ENCODE results near the gene ABTB1.
"Not testable (repeated sequence)": the region's sequence is repeated elsewhere in the genome, so short reads cannot be mapped to it uniquely, and the experiment has no call there.

The ABTB1 gene

GRCh38 chr3:127702151-127702578 is 29.4 kb downstream of the ABTB1 start:
- no peak overlapping the region for H3K9ac ChIP-seq (ENCODE audit: low read length)
- no peak overlapping the region for H3K27ac ChIP-seq (ENCODE audit: low read length)
- no peaks in the 10 kb centered on the region for H3K36me3 ChIP-seq (ENCODE audit: control insufficient read depth, low read depth, low read length)

DNA sequence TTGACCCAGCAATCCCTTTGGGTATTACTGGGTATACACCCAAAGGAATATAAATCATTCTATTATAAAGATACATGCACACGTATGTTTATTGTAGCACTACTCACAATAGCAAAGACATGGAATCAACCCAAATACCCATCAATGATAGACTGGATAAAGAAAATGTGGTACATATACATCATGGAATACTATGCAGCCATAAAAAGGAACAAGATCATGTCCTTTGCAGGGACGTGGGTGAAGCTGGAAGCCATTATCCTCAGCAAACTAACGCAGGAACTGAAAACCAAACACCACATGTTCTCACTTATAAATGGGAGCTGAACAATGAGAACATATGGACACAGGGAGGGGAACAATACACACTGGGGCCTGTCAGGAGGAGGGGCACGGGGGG is 32.1 kb downstream of the ABTB1 start:
- not testable (repeated sequence) for H3K27me3 ChIP-seq (ENCODE audit: control insufficient read depth, insufficient read depth, low read length); H3K36me3 ChIP-seq (ENCODE audit: control insufficient read depth, low read depth, low read length); H3K9ac ChIP-seq (ENCODE audit: low read length)

More at GRCh38 chr3:127702151-127702578, 29.4 kb downstream of the ABTB1 start:
- Histone ChIP-seq H3K4me3 (ENCODE audit: low read length) (no peak overlapping the region), H3K9me3 (ENCODE audit: control insufficient read depth, low read depth, low read length) (no peaks in the 10 kb centered on the region), H3K4me1 (ENCODE audit: control insufficient read depth, low read depth, low read length) (no peaks in the 10 kb centered on the region), H3K27me3 (ENCODE audit: control insufficient read depth, insufficient read depth, low read length) (no peaks in the 10 kb centered on the region)

DNA sequence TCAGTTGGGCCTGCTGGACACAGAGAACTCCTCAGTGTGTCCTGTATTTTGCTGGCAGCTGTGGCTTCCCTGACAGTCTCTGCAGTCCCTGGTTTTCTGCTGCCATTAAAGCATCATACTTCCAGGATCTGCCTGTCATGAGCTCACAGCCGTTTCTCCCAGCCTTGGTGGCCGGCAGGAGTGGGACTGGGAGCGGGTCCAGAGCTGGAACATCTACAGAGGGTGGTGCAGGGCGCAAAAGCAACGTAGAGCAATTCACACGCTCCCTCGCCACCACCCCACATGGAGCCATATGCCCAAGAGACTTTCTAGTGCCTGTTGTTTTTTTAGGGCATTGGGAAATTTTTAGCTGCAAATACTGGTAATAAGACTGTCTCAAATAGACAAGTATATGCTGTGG is 33.6 kb downstream of the ABTB1 start:
- Histone ChIP-seq H3K27me3 (ENCODE audit: control insufficient read depth, insufficient read depth, low read length) (no peaks in the 10 kb centered on the region), H3K9me3 (ENCODE audit: control insufficient read depth, low read depth, low read length) (no peaks in the 10 kb centered on the region), H3K36me3 (ENCODE audit: control insufficient read depth, low read depth, low read length) (no peaks in the 10 kb centered on the region), H3K4me1 (ENCODE audit: control insufficient read depth, low read depth, low read length) (no peaks in the 10 kb centered on the region), H3K9ac (ENCODE audit: low read length) (no peak overlapping the region), H3K4me3 (ENCODE audit: low read length) (no peak overlapping the region), H3K27ac (ENCODE audit: low read length) (no peak overlapping the region)

More for the DNA sequence above, 32.1 kb downstream of the ABTB1 start:
- H3K4me1 ChIP-seq (ENCODE audit: control insufficient read depth, low read depth, low read length); H3K27ac ChIP-seq (ENCODE audit: low read length); H3K4me3 ChIP-seq (ENCODE audit: low read length); H3K9me3 ChIP-seq (ENCODE audit: control insufficient read depth, low read depth, low read length): not testable (repeated sequence)

GRCh38 chr3:127706785-127707351 is 34.1 kb downstream of the ABTB1 start:
- Histone ChIP-seq H3K4me3 (ENCODE audit: low read length) (no peak overlapping the region), H3K36me3 (ENCODE audit: control insufficient read depth, low read depth, low read length) (no peaks in the 10 kb centered on the region), H3K27ac (ENCODE audit: low read length) (no peak overlapping the region)

DNA sequence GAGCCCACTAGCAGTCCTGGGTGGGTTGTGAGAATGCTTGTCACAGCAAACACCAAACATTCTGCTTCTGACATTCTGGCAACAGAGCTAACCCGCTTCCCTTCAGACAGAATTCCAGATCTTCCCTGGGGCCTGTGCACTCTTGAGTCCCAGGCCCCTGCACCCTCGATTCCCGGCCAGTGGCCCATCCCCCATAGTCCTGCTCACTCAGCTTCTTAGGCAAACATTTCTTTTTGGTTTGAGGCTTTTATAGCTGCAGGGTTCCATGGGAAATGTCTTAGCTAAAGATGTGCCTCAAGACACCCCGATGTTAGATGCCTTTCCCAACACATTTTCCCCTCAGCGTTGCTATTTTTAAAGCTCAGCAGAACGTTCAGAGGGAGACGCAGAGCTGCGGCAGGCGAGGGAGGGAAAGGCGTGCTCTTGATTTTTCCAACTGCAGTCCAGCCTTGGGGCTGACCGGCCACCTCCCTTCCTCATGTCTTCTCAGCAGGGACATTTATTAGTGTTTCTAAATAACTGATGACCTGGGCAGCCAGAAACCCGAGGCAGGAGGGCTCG is 35.2 kb downstream of the ABTB1 start:
- H3K27me3 ChIP-seq (ENCODE audit: control insufficient read depth, insufficient read depth, low read length) = no peaks in the 10 kb centered on the region
- no peaks in the 10 kb centered on the region for H3K9me3 ChIP-seq (ENCODE audit: control insufficient read depth, low read depth, low read length)
- H3K36me3 ChIP-seq (ENCODE audit: control insufficient read depth, low read depth, low read length) = no peaks in the 10 kb centered on the region
- H3K4me1 ChIP-seq (ENCODE audit: control insufficient read depth, low read depth, low read length) = no peaks in the 10 kb centered on the region
- no peak overlapping the region for H3K27ac ChIP-seq (ENCODE audit: low read length)
- no peak overlapping the region for H3K9ac ChIP-seq (ENCODE audit: low read length)
- H3K4me3 ChIP-seq (ENCODE audit: low read length) = no peak overlapping the region

More at GRCh38 chr3:127706785-127707351, 34.1 kb downstream of the ABTB1 start:
- Histone ChIP-seq H3K9ac (ENCODE audit: low read length) (no peak overlapping the region), H3K4me1 (ENCODE audit: control insufficient read depth, low read depth, low read length) (no peaks in the 10 kb centered on the region), H3K27me3 (ENCODE audit: control insufficient read depth, insufficient read depth, low read length) (no peaks in the 10 kb centered on the region), H3K9me3 (ENCODE audit: control insufficient read depth, low read depth, low read length) (no peaks in the 10 kb centered on the region)

GRCh38 chr3:127708837-127709236 is 36.1 kb downstream of the ABTB1 start:
- H3K9me3 ChIP-seq (ENCODE audit: control insufficient read depth, low read depth, low read length) = no peaks in the 10 kb centered on the region
- H3K36me3 ChIP-seq (ENCODE audit: control insufficient read depth, low read depth, low read length) = no peaks in the 10 kb centered on the region
- H3K27ac ChIP-seq (ENCODE audit: low read length) = no peak overlapping the region
- no peak overlapping the region for H3K4me3 ChIP-seq (ENCODE audit: low read length)
- no peaks in the 10 kb centered on the region for H3K27me3 ChIP-seq (ENCODE audit: control insufficient read depth, insufficient read depth, low read length)
- H3K9ac ChIP-seq (ENCODE audit: low read length) = no peak overlapping the region
- no peaks in the 10 kb centered on the region for H3K4me1 ChIP-seq (ENCODE audit: control insufficient read depth, low read depth, low read length)

DNA sequence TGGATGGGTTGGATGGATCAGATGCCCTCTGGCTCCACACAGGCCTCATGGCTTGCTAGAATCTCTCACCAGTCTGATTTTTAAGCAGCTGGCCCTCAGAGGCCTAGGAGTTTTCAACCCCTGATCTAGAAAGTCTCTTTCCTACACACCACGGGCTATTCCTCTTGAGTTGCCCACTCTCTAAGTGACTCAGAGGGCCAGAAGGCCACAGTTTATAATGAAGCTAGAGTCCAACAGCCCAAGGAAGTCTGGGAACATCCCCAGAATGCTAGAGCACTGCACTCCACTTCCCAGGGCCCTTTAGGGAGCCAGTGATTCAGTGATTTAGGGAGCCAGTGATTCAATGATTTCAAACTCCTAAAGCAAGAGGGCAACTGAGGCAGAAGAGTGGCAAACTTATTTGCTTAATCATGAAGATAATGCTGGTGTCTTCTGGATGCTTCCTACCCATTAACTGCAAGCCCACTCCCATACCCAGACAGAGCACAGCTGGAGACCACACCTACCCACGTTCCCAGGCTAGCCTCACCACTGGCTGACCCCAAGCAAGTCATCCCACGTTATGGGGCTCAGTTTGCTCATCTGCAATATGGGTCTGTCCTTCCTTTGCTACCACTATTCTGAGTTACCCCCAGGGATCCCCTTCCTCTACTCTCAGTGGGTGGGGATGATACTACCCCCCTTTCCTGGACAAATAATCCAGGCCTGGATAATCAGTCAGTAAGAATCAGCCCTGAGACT is 36.7 kb downstream of the ABTB1 start:
- H3K4me1 ChIP-seq (ENCODE audit: control insufficient read depth, low read depth, low read length) = no peaks in the 10 kb centered on the region
- no peak overlapping the region for H3K27ac ChIP-seq (ENCODE audit: low read length)
- H3K27me3 ChIP-seq (ENCODE audit: control insufficient read depth, insufficient read depth, low read length) = no peaks in the 10 kb centered on the region
- H3K4me3 ChIP-seq (ENCODE audit: low read length) = no peak overlapping the region
- H3K9ac ChIP-seq (ENCODE audit: low read length) = no peak overlapping the region
- no peaks in the 10 kb centered on the region for H3K36me3 ChIP-seq (ENCODE audit: control insufficient read depth, low read depth, low read length)
- no peaks in the 10 kb centered on the region for H3K9me3 ChIP-seq (ENCODE audit: control insufficient read depth, low read depth, low read length)

DNA sequence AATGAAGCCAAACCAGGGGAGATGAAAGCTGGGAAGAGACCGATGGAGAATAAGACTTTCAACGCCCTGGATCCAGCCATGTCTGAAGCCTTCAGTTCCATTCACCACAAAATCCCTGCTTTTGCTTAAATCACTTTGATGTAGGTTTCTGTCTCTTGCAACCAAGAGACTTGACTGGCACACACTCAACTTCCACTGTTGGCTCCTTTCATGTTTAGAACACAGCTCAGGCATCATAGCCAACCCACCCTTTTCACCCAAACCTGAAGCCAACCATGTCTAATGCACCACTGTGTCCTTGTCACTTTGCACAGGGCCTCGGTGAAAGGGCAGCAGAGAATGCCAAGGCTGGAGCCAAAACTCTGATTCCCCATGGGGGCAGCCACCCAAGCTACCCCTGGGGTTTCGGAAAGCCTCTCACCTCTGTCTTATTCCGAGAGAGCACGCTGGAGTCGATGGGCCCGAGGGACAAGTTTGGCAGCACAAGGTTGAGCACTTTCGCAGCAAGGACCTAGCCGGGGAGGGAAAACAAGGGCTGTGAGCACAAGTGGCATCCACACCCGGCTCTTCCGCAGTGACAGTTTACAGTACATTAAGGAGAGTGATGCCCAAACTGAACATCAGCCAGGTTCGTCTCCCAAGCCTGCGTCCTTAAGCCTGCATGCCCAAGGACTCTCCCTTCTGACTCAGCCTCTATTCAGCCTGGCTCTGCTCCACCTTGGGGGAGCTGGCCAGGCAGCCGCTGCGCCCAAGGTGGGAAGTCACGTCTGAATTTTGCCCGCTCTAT is 37.6 kb downstream of the ABTB1 start:
- H3K4me1 ChIP-seq (ENCODE audit: control insufficient read depth, low read depth, low read length) = no peaks in the 10 kb centered on the region
- no peaks in the 10 kb centered on the region for H3K9me3 ChIP-seq (ENCODE audit: control insufficient read depth, low read depth, low read length)
- no peak overlapping the region for H3K27ac ChIP-seq (ENCODE audit: low read length)
- H3K27me3 ChIP-seq (ENCODE audit: control insufficient read depth, insufficient read depth, low read length) = no peaks in the 10 kb centered on the region
- no peaks in the 10 kb centered on the region for H3K36me3 ChIP-seq (ENCODE audit: control insufficient read depth, low read depth, low read length)
- no peak overlapping the region for H3K9ac ChIP-seq (ENCODE audit: low read length)
- H3K4me3 ChIP-seq (ENCODE audit: low read length) = no peak overlapping the region

DNA sequence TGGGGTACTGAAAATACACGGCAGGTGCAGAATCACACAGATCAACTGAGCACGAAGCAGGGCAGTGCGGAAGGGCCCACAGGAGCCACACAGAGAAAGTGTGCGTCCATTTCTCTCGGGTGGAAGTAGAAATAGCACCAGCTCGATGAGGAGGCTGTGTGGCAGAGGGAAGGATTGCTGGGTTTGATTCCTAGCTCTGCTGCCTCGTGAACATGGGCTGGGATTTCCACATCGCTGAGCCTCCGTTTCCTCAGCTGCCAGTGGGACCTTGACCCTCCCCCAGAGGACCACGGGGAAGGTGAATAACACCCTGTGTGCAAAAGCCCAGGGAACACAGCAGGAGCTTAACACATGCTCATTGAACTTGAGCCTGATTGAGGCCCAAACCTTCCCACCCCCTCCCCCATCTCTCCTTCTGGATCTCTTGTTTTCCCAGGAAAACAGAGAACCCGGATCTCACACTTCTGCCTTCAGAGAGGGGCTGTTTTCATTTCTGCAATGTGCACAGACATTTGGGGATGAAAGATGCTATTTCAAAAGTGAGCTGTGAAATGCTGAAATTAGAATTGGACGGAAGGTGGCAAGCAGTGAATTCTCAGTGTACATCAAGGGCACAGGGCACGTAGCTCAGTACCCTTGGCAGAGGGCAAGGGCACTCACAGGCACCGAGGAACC is 38.4 kb downstream of the ABTB1 start:
- Histone ChIP-seq H3K27ac (ENCODE audit: low read length) (no peak overlapping the region), H3K9me3 (ENCODE audit: control insufficient read depth, low read depth, low read length) (no peaks in the 10 kb centered on the region), H3K27me3 (ENCODE audit: control insufficient read depth, insufficient read depth, low read length) (no peaks in the 10 kb centered on the region), H3K36me3 (ENCODE audit: control insufficient read depth, low read depth, low read length) (no peaks in the 10 kb centered on the region), H3K9ac (ENCODE audit: low read length) (no peak overlapping the region), H3K4me1 (ENCODE audit: control insufficient read depth, low read depth, low read length) (no peaks in the 10 kb centered on the region), H3K4me3 (ENCODE audit: low read length) (no peak overlapping the region)

DNA sequence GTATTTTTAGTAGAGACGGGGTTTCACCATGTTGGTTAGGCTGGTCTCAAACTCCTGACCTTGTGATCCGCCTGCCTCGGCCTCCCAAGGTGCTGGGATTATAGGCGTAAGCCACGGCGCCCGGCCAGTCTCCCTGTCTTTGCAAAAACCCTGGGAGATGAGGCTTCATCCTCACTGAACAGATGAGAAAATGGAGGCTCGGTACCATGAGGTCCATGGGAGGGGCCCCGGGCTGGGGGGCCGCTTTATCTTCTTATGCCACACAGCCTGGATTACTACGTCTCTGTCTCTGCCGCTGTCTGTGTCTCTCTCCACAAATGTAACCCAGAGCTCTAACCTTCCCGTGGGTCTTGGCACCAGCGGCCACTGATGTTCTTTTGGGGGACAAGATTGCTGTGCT is 39.1 kb downstream of the ABTB1 start:
- no peak overlapping the region for H3K27ac ChIP-seq (ENCODE audit: low read length)
- no peaks in the 10 kb centered on the region for H3K27me3 ChIP-seq (ENCODE audit: control insufficient read depth, insufficient read depth, low read length)
- H3K9me3 ChIP-seq (ENCODE audit: control insufficient read depth, low read depth, low read length) = no peaks in the 10 kb centered on the region
- no peaks in the 10 kb centered on the region for H3K4me1 ChIP-seq (ENCODE audit: control insufficient read depth, low read depth, low read length)
- H3K9ac ChIP-seq (ENCODE audit: low read length) = no peak overlapping the region
- no peaks in the 10 kb centered on the region for H3K36me3 ChIP-seq (ENCODE audit: control insufficient read depth, low read depth, low read length)
- H3K4me3 ChIP-seq (ENCODE audit: low read length) = no peak overlapping the region

GRCh38 chr3:127712461-127712860 is 39.7 kb downstream of the ABTB1 start:
- Histone ChIP-seq H3K4me1 (ENCODE audit: control insufficient read depth, low read depth, low read length) (no peaks in the 10 kb centered on the region), H3K36me3 (ENCODE audit: control insufficient read depth, low read depth, low read length) (no peaks in the 10 kb centered on the region), H3K27ac (ENCODE audit: low read length) (no peak overlapping the region), H3K4me3 (ENCODE audit: low read length) (no peak overlapping the region), H3K9ac (ENCODE audit: low read length) (no peak overlapping the region), H3K27me3 (ENCODE audit: control insufficient read depth, insufficient read depth, low read length) (no peaks in the 10 kb centered on the region), H3K9me3 (ENCODE audit: control insufficient read depth, low read depth, low read length) (no peaks in the 10 kb centered on the region)
